Hematopoietic multipotent progenitor cell treated with erythropoietin and hydrocortisone succinate and interleukin-3 and kit ligand, for 17 days (in vitro differentiated cells): ENCODE measurements around the gene P2RX6.
"Not testable (repeated sequence)": the region's sequence is repeated elsewhere in the genome, so short reads cannot be mapped to it uniquely, and the experiment has no call there.

Experiments used
- DNase-seq: peaks from one replicate; pipeline ENCODE4 v3.0.0-alpha.2; 2015; ENCODE audit warnings: low spot score

Gene P2RX6

DNA sequence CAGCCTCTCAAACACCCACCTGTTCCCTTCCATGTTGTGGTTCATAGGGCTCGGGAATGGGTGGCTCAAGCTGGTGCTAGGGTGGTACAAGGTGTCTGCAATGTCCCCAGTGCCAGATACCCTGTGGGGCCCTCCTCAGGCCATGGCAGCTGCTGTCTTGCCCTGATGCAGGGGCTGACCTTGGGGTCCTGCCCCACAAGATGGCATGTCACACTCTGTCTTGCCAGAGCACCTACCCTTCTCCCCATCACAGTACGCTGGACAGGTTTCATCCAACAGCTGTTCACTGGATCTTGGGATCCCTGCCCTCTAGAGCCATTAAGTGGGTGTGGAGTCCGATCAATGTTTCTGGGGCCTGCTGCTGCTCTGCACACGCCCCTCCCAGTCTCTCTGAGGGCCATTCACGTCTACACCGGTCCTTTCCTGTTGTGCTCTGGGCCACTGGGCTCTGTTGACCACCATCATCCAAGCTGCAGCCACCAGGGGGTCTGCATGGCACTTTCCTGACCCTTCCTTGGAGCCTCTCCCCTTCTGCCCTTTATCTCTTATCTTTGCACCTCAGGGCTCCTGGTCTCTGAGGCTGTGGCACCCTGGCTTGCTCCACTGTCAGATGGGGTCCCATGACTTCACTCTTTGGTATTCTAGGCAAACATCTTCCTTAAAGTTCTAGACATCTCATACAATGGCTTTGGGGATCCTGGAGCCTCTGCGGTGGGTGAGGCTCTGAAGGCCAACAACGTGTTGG is 37.9 kb downstream of the P2RX6 start:
- no peak for DNase-seq

DNA sequence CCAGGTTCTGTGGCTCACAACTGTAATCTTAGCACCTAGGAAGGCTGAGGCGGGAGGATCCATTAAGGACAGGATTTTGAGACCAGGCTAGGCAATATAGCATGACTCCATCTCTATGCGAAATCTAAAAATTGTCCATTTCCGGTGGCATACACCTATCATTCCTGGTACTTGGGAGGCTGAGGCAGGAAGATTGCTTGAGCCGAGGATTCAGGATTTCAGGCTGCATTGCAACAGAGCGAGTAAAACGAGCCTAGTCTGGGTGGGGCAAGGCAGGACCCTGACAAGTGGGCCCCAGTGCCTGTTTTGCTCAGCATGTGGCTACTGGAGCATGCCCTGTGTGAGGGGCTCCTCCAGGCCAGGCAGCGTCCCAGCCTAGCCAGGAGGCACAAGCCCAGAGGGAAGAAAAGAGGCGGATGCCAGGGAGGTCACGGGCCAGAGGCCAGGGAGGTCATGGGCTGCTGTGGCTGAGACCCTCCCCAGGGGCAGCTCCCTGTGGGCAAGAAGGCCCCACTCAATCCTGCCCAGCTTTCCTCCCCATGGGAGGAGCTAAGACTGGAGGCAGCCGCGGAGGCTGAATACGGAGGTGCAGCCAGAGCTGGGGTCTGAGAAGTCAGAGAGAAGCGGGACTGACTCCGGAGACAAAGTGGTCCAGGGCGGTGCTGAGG is 39.2 kb downstream of the P2RX6 start:
- no peak for DNase-seq

DNA sequence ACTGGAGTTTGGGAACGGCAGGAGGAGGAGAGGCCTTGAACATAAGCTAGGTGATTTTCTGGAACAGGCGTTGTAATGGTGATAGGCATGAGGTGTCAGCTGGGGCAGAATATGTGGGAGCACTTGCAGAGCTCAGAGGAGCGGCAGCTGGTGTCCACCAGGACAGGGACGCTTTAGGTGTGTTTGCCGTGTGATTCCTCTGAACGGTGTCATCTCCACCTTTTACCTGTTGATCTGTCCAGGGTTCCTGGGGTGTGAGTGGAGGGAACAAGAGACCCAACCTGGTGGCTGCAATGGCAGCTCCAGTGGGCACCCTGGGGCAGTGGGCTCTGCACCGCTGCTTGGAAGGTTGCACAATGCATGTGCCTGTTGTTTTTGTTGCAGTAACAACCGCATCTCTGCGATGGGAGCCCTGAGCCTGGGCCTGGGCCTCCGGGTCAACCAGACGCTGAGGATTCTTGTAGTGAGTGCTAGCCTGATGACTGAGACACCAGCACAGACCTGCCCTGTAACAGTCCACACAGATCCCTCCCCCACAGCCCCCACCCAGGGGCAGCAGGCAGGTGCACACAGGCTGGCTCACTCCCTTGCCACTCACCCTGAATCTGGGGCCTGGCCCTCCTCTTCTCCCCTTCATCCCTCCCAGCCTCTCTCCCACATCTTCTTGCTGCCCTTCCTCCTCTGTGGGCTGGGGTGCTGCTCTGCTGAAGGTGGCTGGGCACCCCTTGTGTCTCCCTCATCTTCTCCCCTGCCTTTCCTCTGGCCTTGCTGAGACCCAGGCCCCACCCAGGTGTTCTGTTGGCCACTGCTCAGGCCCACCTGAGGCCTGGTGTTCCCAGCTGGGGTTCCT is 40.0 kb downstream of the P2RX6 start:
- no peak for DNase-seq

DNA sequence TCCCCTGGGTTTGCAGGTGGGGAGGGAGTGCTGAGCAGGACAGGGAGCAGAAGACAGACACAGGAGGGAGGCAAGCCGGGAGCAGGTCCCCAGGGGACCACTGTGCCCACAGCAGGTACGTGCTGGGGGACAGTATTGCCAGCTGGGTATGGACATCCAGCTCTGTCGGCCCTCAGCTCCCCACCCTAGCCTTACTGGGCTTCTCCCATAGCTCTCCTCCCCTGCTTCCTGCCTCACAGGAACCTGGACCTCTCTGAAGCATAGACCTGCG is 40.5 kb downstream of the P2RX6 start:
- DNase-seq: no peak

DNA sequence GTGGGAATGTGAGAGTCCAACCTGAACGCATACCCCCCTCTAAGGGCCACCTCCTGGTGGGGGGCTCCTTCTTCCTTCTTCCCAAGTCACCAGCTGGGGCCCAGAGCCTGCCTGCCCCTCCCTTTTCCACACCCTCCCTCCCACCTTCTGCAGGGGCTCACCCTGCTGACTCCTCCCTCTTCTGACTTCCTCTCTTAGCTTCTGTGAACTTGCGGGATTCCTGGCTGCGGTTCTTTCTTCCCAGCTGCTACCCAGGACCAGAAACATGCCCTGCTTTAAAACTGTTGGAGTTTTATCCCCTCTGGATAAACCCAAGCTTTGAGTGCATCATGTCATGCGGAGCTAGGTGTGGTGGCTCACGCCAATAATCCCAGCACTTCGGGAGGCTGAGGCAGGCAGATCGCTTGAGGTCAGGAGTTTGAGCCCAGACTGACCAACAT is 40.9 kb downstream of the P2RX6 start:
- no peak for DNase-seq

DNA sequence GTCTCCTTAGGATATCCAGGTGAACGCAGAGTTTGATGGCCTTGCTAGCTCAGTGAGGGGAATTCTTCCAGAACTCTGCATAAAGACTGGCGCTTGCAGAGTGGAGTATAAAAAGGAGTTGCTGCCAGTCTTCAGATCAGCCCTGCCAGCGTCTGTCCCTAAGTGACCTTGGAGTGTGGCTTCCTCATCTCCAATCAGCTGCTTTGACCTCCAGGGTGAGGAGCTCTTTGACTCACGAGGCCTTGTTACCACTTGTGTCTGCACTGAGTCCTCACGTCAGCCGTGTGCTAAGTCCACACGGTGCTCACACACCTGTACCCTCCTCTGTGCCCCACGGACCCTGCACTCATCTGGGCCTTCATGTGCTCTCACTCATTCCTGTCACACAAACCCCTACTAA is 45.4 kb downstream of the P2RX6 start:
- not testable (repeated sequence) for DNase-seq

DNA sequence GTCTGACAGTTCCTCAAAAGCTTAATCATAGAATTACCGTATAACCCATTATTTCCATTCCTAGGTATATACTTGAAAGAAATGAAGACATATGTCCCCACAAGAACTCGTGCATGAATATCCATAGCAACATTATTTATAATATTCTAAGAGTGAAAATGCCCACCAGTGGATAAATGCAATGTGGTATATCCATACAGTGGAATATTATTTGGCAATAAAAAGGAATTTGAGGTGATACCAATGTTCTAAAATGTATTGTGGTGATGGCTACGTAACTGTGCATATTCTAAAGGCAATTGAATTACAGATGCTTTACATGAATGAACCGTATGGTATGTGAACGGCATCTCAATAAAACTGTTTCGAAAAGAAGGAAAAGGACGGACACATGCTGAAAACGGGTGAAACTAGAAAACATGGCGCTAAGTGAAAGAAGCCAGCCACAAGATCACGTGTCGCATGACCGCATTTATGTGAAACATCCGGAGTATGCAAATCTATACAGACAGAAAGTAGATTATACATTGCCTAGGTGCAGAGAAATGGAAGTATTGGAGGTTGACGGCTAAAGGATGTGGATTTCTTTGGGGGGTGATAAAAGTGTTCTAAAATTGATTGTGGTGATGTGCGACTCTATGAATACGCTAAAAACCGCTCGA is 46.8 kb downstream of the P2RX6 start:
- not testable (repeated sequence) for DNase-seq

DNA sequence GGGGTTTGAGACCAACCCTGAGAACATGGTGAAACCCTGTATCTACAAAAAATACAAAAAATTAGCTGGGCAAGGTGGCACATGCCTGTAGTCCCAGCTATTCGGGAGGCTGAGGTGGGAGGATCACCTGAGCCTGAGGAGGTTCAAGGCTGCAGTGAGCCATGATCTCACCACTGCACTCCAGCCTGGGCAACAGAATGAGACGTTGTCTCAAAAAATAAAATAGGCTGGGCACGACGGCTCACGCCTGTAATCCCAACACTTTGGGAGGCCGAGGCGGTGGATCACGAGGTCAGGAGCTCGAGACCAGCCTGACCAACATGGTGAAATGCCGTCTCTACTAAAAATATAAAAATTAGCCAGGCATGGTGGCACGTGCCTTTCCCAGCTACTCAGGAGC is 49.5 kb downstream of the P2RX6 start:
- DNase-seq: not testable (repeated sequence)

DNA sequence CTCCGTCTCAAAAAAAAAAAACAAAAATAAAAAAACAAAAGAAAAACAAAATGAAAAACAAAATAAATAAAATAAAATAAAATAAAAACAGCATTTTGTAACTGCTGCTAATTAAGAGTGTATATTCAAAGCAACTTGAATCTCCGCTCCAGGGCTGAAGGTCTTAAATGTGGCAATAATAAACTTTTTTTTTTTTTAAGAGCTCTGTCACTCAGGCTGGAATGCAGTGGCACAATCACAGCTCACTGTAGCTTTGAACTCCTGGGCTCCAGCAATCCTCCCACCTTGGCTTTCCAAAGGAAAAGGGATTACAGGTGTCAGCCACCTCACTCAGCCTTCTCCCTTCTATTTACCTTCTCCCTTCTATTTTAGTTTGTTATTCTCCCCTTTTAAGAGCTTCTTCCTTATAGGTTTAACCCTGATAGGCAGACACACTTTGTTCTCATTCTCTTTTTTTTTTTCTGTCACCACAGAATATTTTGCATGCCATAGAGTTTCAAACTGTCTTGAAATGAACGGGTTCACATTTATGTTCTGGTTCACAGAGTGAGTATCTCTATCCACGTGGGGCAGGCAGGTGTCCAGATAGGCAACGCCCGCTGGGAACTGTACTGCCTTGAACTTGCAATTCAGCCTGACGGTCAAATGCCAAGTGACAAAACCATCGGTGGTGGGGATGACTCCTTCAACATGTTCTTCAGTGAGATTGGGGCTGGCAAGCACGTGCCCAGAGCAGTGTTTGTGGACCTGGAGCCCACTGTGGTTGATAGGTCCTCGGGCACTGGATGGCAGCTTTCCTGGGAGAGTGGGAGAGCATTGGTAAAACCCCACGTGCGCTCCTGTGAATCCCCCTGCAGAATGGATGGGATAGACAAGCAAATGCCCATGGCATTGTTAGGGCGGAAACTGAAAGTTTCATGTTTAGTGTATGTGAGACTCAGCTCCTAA is 50.2 kb downstream of the P2RX6 start:
- no peak for DNase-seq

DNA sequence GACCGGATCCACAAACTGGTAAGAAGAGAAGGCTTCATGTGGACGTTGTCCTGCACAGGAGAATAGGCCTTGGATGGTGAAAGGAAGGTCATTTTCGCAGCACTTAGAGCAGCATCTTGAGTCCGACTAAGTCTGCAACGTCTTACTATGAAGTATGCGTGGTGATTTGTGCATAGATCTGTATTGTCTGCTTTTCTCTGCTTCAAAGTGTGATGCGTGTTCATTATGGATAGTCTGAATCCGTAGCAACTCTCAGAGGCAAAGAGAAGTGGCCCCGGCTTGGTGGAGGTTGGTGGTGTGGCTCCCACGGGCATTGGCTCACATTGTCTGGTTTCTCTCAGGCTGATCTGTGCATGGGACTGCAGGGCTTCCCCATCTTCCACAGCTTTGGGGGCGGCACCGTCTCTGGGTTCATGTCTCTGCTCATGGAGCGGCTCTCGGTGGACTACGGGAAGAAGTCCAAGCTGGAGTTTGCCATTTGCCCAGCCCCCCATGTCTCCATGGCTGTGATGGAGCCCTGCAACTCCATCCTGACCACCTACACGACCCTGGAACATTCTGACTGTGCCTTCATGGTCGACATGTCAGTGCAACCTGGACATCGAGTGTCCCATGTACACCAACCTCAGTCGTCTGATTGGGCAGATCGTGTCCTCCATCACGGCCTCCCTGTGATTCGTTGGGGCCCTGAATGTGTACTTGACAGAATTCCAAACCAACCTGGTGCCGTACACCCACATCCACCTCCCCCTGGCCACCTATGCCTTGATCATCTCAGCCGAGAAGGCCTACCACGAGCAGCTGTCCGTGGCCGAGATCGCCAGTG is 52.3 kb downstream of the P2RX6 start:
- no peak for DNase-seq

DNA sequence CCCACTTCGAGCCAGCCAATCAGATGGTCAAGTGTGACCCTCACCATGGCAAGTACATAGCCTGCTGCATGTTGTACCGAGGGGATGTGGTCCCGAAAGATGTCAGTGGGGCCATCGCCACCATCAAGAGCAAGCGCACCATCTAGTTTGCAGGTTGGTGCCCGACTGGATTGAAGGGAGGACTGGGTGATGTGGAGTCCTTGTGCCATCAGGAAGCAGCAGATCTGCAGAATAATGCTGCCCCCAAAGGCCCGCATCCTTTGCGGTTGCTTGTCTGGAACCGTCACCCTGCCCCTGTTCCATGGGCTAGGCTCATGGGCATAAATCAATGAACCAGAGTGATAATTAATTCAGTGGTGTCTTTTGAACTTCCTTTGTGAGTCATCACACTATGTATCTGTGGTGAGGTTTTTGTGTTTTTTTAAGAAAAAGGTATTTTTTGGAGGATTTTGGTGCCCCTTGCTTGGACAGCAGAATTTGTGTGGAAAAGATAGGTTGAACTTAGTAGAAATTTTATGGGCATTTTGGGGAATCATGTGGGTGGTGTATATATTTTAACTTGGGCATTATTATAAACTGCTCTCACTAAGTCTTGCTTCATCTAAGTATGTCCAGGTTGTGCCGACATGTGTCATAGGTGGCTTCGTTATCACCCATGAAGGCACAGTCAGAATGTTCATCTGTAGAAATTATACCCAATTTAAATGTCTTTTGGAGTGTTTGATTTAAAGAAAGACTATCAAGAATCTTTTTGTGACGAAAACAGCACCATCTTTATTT is 53.1 kb downstream of the P2RX6 start:
- DNase-seq: no peak

DNA sequence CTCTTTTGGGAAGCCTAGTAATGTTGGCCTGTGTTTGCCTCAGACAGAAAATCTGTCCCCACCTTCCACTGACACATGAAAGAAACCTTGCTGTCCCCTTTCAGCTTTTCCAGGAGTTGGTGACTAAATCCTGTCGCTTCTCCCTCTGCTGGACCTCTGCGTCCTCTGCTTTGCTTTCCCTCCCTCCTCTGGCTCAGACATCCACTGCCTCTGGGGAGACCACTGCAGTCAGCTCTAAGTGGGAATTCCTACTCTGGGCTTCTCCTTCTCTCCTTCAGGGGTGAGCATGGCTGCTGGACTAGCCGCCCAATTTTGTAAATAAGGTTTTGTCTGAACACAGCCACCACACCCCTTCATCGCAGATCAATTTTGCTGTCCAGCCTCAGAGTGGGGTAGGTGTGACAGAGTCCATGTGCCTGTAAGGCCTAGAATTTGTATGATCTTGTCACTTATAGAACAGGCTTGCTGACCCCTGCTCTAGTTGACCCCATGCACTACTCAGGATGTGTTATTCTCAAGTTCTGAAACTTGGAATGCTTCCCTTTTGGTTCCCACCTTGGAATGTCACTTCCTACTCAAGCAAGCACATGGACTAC is 53.8 kb downstream of the P2RX6 start:
- no peak for DNase-seq

DNA sequence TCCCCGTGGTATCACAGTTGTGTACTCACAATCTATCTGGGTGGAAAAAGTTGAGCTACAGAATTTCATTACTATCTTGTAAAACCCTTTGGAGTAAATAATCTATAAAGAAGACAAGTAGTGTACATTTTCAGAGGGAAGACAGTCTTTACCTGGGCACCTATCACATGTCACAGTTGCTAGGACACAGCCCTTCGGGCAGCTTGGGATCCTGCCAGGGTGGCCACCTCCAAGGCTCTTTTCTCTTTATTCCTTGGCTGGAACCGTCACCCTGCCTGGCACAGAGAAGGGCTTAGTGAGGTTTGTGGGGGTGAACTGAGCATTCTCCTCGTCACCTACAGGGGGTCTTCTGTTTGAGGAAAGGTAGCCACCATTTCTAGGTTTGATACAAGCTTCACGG is 54.4 kb downstream of the P2RX6 start:
- DNase-seq: no peak

DNA sequence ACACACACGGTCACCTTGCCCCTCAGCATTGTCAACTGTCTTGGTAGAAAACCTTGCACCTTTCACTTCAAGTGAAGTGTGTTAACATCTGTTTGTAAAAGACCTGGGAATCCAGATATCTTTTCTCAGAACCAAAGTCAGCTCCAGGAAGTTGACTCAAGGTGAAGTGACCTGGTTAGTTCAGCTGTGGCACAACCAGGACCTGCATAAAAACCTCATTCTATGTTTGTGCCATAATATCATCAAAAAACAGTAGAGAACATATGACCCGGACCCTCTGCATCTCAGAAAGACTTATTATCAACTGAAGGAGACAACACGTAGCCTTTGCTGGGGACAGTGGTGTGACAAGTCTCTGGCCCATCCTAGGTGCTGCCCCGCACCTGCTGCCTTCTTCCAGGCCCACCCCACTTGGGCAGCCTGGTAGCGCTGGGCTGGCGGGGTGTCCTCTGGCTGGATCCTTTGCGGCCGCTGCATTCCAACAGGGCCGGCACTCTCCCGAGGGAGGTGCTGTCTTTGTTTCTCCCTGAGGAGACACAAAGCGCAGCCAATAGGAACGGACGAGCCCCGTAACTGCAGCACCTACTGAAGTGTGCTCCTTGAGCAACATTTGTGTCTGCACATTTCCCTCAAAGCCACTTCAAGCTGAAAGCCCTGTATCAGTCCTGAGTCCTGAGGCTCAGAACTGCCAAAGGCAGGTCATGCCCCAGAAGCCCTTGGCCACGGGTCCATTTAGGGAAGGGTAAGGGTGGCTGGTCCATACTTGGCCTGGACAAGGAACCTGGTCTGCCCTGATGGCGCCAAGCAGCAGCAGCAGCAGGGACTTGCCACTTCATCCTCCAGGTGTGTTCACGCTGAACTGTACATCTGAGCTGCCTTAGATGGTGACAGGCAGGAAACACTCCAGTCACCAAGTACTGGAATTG is 56.0 kb downstream of the P2RX6 start:
- no peak for DNase-seq

DNA sequence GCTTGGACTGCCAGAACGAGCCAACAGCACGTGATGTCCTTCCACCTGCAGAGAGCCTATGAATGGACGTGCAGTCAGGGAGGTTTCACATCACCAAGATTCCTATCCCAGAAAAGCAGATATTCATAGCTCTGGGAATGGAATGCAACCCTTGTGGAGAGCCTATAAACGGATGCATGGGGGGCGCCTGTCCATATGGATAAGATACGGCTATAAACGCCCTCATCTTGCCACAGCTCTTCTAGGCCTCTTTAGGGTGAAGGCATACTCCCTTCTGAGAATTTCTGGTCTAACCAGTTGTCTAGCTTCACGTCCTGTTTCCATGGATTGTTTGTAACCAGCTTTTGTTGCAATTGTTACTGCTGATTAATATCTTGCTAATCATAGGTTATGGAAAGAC is 56.8 kb downstream of the P2RX6 start:
- not testable (repeated sequence) for DNase-seq

DNA sequence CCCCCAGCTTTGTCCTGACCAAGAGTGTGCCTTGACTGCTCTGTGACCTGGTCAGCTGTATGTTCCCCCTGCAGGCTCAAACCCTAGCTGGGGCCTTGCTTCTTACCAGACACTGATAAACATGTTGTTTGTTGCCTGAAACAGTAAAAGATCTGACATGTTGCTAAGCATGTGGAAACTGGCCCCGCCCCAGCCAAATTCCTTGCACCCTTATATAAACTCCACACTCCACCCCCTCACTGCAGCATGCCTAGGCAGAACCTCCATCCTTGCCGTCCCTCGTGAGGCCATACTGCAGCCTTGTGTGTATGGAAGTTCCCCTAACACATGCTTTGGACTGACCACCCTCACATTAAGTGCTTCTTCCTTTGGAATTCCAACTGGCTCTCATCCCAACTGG is 58.1 kb downstream of the P2RX6 start:
- DNase-seq: no peak

DNA sequence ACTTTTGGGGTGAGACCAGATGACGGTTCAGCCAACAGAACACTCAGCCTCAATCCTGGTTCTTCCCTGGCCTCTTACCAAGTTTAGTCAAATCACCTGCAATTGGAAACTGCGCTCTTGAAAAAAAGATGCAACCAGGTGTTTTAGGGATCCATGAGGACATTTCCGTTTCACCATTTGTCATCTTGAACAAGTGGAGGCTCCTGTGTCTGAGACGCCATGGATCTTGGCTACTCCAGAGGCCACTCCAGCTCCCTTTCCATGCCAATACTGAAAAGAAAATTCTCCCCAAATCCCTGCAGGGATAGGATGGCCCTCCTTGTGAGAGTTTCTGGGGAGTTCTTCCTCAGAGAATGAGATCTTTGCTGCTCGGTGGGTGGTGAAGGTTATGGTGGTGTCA is 58.5 kb downstream of the P2RX6 start:
- no peak for DNase-seq

DNA sequence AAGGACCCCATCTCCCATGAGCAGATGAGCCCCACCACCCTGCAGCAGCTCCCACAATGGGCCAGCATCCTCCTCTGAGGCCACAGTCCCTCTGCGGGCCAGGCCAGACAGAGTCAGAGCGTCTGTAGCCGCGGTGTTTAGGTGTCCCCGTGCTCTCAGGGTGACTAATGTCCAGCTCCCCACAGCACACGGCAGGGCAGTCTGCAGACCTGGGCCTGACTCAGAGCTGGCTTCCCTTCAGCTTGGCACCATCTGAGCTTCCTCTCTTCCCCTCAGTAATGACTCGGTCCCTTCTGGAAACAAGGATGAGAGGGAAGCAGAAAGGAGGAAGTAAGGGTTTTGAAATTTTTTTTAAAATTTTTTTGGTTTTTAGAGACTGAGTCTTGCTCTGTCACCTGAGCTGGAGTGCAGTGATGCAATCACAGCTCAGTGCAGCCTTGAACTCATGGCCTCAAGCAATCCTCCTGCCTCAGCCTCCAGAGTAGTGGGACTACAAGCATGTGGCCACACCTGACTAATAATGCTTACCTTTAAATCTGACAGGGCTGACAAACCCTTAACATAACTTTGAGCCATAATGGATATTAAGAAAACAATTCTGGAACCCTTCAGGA is 59.2 kb downstream of the P2RX6 start:
- DNase-seq: no peak
